ENCODE measurements around the gene EFHC1.
"Not testable (repeated sequence)": the region's sequence is repeated elsewhere in the genome, so short reads cannot be mapped to it uniquely, and the experiment has no call there.

GRCh38 chr6:52388119-52388518, 32.0 kb upstream of the EFHC1 start:
- not testable (repeated sequence) for TF ChIP-seq CTCF (IDR thresholded peaks at IDR 0.05 in 4 of 5, conservative IDR thresholded peaks at IDR 0.05 in 1 of 5); POLR2A (IDR thresholded peaks at IDR 0.05)
